ENCODE data around the gene PTPRT. TPM values are rescaled to one million over a fixed set of nuclear protein-coding genes. Genes with fewer than 3 reads are reported as not detected.

Gene PTPRT
- total RNA-seq, 2 donors from 2014 or later, result not detected

DNA sequence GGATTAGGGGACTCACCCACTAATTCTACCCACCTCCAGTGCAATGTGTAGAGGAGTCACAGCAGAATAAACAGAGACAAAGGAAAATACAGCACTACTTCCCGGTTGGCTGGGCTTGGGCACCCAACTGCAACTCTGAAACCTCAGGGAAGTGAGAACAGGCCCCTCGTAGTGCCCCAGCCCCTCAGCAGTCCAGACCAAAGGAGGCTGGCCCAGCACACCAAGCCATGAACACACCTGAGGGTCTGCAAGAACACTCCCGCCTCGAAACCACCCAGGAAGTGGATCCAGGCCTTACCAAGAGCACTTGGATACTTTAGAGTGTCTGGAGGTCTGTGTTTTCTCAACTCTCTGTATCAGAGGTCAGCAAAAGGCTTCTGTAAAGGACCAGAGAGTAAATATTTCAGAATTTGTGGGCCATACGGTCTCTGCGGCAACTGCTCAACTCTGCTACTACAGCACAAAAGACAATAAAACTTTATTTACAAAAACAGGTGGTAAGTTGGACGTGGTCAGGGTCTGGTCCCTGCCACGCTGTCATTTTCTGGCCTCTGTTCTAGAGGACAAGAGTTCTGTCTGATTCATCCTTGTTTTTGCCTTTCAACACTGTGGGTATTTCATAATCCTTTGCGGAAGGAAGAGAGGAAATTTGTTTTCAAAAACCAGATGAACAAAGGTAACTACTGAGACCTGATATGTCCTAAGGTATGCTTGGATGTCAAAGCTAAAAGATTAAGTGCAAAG is 154.6 kb downstream of the PTPRT start:
- H3K27ac ChIP-seq, result no peak overlapping the region
- no peaks in the 10 kb centered on the region for H3K9me3 ChIP-seq
- no peaks in the 10 kb centered on the region for H3K36me3 ChIP-seq
- no peak for DNase-seq (ENCODE audit: low spot score)
- no peaks in the 10 kb centered on the region for H3K27me3 ChIP-seq (replicated peaks; ENCODE audit: insufficient read depth)
- no peaks in the 10 kb centered on the region for H3K4me1 ChIP-seq (ENCODE audit: control insufficient read depth in 1 of 2, low read depth in 2 of 2)
- no peak for ATAC-seq (ENCODE audit: insufficient number of reproducible peaks, low FRiP score, low read depth)
- H3K4me3 ChIP-seq, result no peak overlapping the region
- TF ChIP-seq, protein P1, sequence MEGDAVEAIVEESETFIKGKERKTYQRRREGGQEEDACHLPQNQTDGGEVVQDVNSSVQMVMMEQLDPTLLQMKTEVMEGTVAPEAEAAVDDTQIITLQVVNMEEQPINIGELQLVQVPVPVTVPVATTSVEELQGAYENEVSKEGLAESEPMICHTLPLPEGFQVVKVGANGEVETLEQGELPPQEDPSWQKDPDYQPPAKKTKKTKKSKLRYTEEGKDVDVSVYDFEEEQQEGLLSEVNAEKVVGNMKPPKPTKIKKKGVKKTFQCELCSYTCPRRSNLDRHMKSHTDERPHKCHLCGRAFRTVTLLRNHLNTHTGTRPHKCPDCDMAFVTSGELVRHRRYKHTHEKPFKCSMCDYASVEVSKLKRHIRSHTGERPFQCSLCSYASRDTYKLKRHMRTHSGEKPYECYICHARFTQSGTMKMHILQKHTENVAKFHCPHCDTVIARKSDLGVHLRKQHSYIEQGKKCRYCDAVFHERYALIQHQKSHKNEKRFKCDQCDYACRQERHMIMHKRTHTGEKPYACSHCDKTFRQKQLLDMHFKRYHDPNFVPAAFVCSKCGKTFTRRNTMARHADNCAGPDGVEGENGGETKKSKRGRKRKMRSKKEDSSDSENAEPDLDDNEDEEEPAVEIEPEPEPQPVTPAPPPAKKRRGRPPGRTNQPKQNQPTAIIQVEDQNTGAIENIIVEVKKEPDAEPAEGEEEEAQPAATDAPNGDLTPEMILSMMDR (IDR thresholded peaks at IDR 0.05), result no peak

DNA sequence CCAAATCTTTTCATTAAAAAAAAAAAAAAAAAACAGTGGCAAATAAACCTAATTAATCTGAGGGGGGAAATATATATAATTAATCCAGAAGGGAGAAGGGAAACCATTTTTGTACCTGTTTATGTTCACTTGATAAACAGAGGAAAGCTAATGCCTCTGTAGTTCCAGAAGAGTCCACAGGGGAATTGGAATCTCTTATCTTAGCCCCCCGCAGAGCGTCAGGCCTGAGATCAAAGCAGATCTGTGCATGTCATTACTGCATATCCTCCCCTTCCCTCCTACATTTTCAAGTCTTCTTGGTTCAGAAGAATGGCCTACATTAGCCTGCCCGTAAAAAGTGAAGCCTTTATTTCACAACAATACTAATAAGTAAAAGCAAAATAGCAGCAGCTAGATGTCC is 157.2 kb downstream of the PTPRT start:
- Histone ChIP-seq H3K27ac (no peak overlapping the region), H3K36me3 (no peaks in the 10 kb centered on the region), H3K4me3 (no peak overlapping the region), H3K9me3 (no peaks in the 10 kb centered on the region), H3K4me1 (ENCODE audit: control insufficient read depth in 1 of 2, low read depth in 2 of 2) (no peaks in the 10 kb centered on the region), H3K27me3 (replicated peaks; ENCODE audit: insufficient read depth) (no peaks in the 10 kb centered on the region)
- ATAC-seq (ENCODE audit: insufficient number of reproducible peaks, low FRiP score, low read depth) (no peak), DNase-seq (ENCODE audit: low spot score) (no peak)
- TF ChIP-seq, protein P1 (IDR thresholded peaks at IDR 0.05), result no peak

DNA sequence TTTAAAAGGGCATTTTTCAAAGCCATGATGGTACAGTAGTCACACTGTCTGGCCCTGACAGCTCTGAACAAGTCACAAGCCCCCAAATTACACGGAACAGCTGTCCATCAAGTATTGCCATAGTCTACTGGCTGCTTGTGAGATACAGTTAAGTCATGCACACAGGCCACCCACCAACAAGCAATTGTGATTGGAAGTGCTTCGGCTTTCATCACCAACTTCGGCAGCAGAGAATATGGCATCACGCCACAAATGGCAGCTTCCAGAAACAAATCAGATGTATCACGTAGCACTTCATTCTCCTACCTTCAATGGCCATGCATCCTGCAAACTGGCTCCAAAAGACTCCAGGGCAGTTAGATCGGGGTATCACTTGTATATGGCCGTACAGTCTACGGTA is 160.5 kb downstream of the PTPRT start:
- H3K27ac ChIP-seq, result no peak overlapping the region
- TF ChIP-seq, protein P1 (IDR thresholded peaks at IDR 0.05), result no peak
- DNase-seq (ENCODE audit: low spot score) (no peak), ATAC-seq (ENCODE audit: insufficient number of reproducible peaks, low FRiP score, low read depth) (no peak)
- H3K27me3 ChIP-seq (replicated peaks; ENCODE audit: insufficient read depth), result no peaks in the 10 kb centered on the region
- H3K9me3 ChIP-seq, result no peaks in the 10 kb centered on the region
- no peaks in the 10 kb centered on the region for H3K36me3 ChIP-seq
- no peaks in the 10 kb centered on the region for H3K4me1 ChIP-seq (ENCODE audit: control insufficient read depth in 1 of 2, low read depth in 2 of 2)
- no peak overlapping the region for H3K4me3 ChIP-seq

DNA sequence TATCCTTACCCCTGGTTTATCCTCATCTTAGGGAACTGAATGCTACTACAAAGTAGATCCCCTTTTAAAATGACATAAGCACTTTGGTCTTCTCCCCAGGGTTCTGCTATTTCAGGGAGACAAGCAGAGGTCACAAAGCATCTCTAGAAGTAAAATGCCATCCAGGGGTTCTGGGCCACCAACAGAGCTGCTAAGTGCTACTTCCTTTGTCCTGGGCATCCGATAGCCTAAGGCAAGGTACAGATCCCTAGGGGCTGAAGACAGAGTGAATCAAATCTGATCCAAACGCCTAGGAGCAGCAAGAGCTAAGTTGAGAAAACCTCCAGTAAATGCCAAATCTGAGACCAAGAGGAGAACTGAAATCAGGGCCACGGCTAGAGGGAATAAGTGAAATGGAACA is 161.2 kb downstream of the PTPRT start:
- TF ChIP-seq, protein P1 (IDR thresholded peaks at IDR 0.05), result no peak
- no peaks in the 10 kb centered on the region for H3K36me3 ChIP-seq
- H3K4me3 ChIP-seq, result no peak overlapping the region
- no peak overlapping the region for H3K27ac ChIP-seq
- no peaks in the 10 kb centered on the region for H3K9me3 ChIP-seq
- DNase-seq (ENCODE audit: low spot score), result no peak
- no peak for ATAC-seq (ENCODE audit: insufficient number of reproducible peaks, low FRiP score, low read depth)
- H3K27me3 ChIP-seq (replicated peaks; ENCODE audit: insufficient read depth), result no peaks in the 10 kb centered on the region
- no peaks in the 10 kb centered on the region for H3K4me1 ChIP-seq (ENCODE audit: control insufficient read depth in 1 of 2, low read depth in 2 of 2)

DNA sequence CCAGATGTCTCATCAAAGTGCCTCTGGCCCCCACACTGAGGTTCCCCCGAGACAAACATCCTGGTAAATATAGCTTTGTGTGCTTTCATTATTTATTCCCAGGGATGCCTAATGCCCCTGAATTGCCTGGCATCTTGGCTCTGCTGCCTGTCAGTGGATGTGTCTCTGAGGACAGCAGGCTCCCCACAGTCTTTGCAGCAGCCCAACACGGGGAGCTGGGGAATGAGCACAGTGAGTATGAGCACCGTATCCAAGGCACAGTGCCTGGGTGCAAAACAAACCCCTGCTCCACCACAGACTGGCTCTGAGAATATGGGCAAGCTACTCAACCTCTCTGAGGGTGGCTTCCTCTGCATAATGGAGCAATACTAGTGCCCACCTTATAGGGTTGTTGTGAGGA is 165.9 kb downstream of the PTPRT start:
- no peaks in the 10 kb centered on the region for H3K36me3 ChIP-seq
- DNase-seq (ENCODE audit: low spot score), result no peak

More for the DNA sequence above, 165.9 kb downstream of the PTPRT start:
- H3K27ac ChIP-seq, result no peak overlapping the region
- H3K27me3 ChIP-seq (replicated peaks; ENCODE audit: insufficient read depth), result no peaks in the 10 kb centered on the region
- no peak for ATAC-seq (ENCODE audit: insufficient number of reproducible peaks, low FRiP score, low read depth)
- TF ChIP-seq, protein P1 (IDR thresholded peaks at IDR 0.05), result no peak
- no peaks in the 10 kb centered on the region for H3K9me3 ChIP-seq
- H3K4me3 ChIP-seq, result no peak overlapping the region
- no peaks in the 10 kb centered on the region for H3K4me1 ChIP-seq (ENCODE audit: control insufficient read depth in 1 of 2, low read depth in 2 of 2)
